Measurements from ENCODE around the gene ISCA2. TPM values are rescaled to one million over a fixed set of nuclear protein-coding genes. Genes with fewer than 3 reads are reported as not detected.
A peak's percentile ranks its signal among the peaks of the same experiment; 100 is the strongest.

The ISCA2 gene
- total RNA-seq, 1 donor from 2014 or later, result 33.4 TPM

DNA sequence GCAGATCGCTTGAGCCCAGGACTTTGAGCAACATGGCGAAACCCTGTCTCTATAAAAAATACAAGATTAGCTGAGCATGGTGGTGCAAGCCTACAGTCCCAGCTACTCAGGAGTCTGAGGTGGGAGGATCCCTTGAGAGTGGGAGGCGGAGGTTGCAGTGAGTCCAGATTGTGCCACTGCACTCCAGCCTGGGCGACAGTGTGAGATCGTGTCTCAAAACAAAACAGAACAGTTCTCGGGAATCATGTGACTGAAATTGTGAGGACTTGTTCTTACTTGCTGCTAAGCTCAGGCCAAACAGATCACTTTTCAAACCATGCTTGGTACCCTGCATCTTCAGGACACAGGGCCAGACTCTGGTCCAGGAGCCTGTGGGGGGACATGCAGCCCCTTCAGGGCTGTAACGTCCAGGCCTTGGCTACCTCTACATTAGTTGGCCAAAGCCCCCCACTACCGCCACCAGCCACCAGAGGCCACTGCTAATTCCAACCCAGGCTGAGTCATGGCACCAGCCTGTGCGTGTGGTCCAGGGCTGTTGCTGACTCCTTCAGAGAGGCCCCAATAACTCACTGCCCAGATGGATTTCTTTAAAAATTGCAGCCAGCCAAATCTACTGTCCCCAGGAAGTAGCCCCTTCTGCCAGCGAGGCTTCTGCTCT lies 34.1 kb upstream of the ISCA2 start:
- TF ChIP-seq, protein P1, sequence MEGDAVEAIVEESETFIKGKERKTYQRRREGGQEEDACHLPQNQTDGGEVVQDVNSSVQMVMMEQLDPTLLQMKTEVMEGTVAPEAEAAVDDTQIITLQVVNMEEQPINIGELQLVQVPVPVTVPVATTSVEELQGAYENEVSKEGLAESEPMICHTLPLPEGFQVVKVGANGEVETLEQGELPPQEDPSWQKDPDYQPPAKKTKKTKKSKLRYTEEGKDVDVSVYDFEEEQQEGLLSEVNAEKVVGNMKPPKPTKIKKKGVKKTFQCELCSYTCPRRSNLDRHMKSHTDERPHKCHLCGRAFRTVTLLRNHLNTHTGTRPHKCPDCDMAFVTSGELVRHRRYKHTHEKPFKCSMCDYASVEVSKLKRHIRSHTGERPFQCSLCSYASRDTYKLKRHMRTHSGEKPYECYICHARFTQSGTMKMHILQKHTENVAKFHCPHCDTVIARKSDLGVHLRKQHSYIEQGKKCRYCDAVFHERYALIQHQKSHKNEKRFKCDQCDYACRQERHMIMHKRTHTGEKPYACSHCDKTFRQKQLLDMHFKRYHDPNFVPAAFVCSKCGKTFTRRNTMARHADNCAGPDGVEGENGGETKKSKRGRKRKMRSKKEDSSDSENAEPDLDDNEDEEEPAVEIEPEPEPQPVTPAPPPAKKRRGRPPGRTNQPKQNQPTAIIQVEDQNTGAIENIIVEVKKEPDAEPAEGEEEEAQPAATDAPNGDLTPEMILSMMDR (conservative IDR thresholded peaks at IDR 0.05), result peak; percentile 72
- no peak for DNase-seq (ENCODE audit: extremely low spot score, unreplicated experiment)
- H3K27me3 Mint-ChIP-seq, result no peaks in the 10 kb centered on the region

DNA sequence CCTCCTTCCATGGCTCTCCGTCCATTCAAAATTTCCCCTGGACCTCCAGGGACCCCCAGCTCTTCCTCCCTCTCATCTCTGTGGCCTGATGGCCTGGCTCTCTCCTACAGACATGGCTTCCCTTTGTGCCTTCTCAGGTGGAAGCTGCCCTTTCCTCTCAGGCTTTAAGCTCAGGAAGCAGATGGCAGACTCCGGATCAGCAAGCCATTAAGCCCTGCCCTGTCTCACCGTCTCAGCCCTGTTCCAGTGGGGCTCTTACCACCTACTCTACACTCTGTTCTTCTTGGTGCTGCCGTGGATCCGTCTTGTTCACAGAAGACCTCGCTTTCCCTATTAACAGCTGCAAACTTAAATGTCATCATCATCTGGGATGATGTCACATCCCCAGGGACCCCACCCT lies 33.6 kb upstream of the ISCA2 start:
- no peak overlapping the region for H3K4me3 Mint-ChIP-seq
- no peaks in the 10 kb centered on the region for H3K4me1 Mint-ChIP-seq (ENCODE audit: unreplicated experiment)
- H3K9me3 Mint-ChIP-seq, result no peaks in the 10 kb centered on the region
- no peaks in the 10 kb centered on the region for H3K36me3 Mint-ChIP-seq
- TF ChIP-seq, protein P1 (conservative IDR thresholded peaks at IDR 0.05), result no peak
- H3K27ac Mint-ChIP-seq, result no peak overlapping the region
- no peaks in the 10 kb centered on the region for H3K27me3 Mint-ChIP-seq
- no peak for DNase-seq (ENCODE audit: extremely low spot score, unreplicated experiment)

More for the DNA sequence above, 34.1 kb upstream of the ISCA2 start:
- peaks cover 4% of the 10 kb centered on the region for H3K9me3 Mint-ChIP-seq
- H3K4me3 Mint-ChIP-seq, result no peak overlapping the region
- H3K36me3 Mint-ChIP-seq, result no peaks in the 10 kb centered on the region
- H3K27ac Mint-ChIP-seq, result no peak overlapping the region
- H3K4me1 Mint-ChIP-seq (ENCODE audit: unreplicated experiment), result no peaks in the 10 kb centered on the region

DNA sequence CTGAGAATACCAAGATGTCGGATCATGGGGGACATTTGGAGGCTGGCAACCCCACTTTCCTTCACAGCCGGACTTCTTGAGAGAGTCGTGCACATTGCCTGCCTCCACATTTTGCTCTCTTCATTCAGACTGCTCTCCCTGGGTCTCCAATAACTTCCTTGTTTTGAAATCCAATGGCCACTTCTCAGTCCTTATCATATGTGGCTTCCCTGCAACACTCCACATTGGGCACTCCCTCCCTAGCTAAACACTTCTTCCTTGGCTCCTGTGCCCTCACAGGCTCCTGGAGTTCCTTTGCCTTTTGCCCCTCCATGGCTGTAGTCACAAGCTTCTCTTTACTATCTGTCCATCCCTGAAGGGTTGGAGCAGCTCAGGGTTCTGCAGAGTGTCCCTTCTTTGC lies 30.6 kb upstream of the ISCA2 start:
- no peaks in the 10 kb centered on the region for H3K27me3 Mint-ChIP-seq
- DNase-seq (ENCODE audit: extremely low spot score, unreplicated experiment), result no peak
- no peaks in the 10 kb centered on the region for H3K36me3 Mint-ChIP-seq
- no peaks in the 10 kb centered on the region for H3K4me1 Mint-ChIP-seq (ENCODE audit: unreplicated experiment)
- H3K9me3 Mint-ChIP-seq, result no peaks in the 10 kb centered on the region
- no peak overlapping the region for H3K27ac Mint-ChIP-seq
- TF ChIP-seq, protein P1 (conservative IDR thresholded peaks at IDR 0.05), result no peak
- H3K4me3 Mint-ChIP-seq, result no peak overlapping the region

DNA sequence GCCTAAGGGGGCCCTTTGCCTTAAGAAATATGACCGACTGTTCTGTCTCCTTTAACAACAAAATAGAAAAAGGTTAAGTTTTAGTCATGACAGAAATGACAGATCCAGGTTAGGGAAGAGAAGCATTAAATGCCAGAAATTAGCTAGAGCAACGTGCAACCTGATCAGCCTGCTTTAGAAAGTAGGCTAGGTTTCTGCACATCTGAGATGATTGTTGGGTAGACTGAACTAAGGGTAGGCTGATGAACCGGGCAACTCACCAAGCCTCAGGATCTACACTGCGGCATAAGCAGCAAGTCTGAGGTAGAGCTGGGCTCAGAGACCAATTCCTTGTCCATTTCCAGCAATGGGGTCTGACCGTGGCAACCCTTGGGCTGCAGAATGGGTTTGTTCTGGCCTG lies 29.9 kb upstream of the ISCA2 start:
- Mint-ChIP-seq H3K27me3 (no peaks in the 10 kb centered on the region), H3K36me3 (no peaks in the 10 kb centered on the region), H3K4me1 (ENCODE audit: unreplicated experiment) (no peaks in the 10 kb centered on the region), H3K9me3 (no peaks in the 10 kb centered on the region), H3K27ac (no peak overlapping the region), H3K4me3 (no peak overlapping the region)
- TF ChIP-seq, protein P1 (conservative IDR thresholded peaks at IDR 0.05), result no peak
- peak; percentile 20 for DNase-seq (ENCODE audit: extremely low spot score, unreplicated experiment)

DNA sequence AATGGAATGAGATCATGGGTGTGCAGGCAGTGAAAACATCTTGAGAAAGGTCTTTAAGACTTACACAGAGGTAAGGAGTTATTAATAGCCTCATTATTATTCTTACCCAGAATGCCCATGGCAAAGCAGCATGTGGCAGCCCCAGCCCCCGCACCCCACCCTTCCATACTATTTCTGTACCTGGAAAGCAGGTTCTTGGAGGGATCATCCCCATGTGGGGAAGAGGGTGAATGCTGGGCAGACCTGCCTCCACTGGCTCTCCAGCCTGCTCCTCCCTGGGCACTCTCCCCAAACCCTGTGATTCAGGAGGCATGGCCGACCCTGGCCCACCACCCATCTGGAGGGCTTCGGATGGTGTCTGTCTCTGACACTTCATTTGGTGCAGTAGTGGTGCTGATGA lies 28.8 kb upstream of the ISCA2 start:
- H3K4me3 Mint-ChIP-seq, result no peak overlapping the region
- H3K4me1 Mint-ChIP-seq (ENCODE audit: unreplicated experiment), result no peaks in the 10 kb centered on the region
- H3K27me3 Mint-ChIP-seq, result no peaks in the 10 kb centered on the region
- TF ChIP-seq, protein P1 (conservative IDR thresholded peaks at IDR 0.05), result no peak
- no peaks in the 10 kb centered on the region for H3K9me3 Mint-ChIP-seq
- no peaks in the 10 kb centered on the region for H3K36me3 Mint-ChIP-seq
- no peak overlapping the region for H3K27ac Mint-ChIP-seq
- DNase-seq (ENCODE audit: extremely low spot score, unreplicated experiment), result peak; percentile 54

All from type B pancreatic cell (in vitro differentiated cells).